HAP-1 (cell line): ENCODE data around the gene MOV10L1.

Source experiments
- DNase-seq, 2 experiments: peaks; one replicate each; pipeline ENCODE4 v3.0.0-alpha.2; 2016 to 2020; ENCODE audit warnings: low spot score in 2 of 2
- H3K27me3 ChIP-seq: fragments of 250-450 bp; sonication (Bioruptor Pico); 2 replicates; pipeline ENCODE4 v1.5.1; 2020; ENCODE audit warnings: low read depth, mild to moderate bottlenecking, moderate library complexity
- H3K36me3 ChIP-seq: fragments of 250-450 bp; sonication (Bioruptor Pico); replicated peaks from 2 replicates; pipeline ENCODE4 v1.5.1; 2020; ENCODE audit warnings: mild to moderate bottlenecking
- H3K4me1 ChIP-seq: fragments of 250-450 bp; sonication (Bioruptor Pico); 2 replicates; pipeline ENCODE4 v1.5.1; 2020; ENCODE audit warnings: mild to moderate bottlenecking
- H3K4me3 ChIP-seq: fragments of 250-450 bp; sonication (Bioruptor Pico); 2 replicates; pipeline ENCODE4 v1.5.1; 2020; ENCODE audit warnings: mild to moderate bottlenecking, moderate library complexity
- H3K9me3 ChIP-seq: fragments of 250-450 bp; sonication (Bioruptor Pico); 2 replicates; pipeline ENCODE4 v1.5.1; 2020; ENCODE audit warnings: mild to moderate bottlenecking, moderate library complexity
- in situ Hi-C: fragments of 300-500 bp; cut with MboI; formaldehyde crosslinking; loops from 3 replicates; pipeline ENCODE4 v1.14.3; 2020; ENCODE audit warnings: low sequenced_read_pairs, inconsistent platforms, mixed read lengths

Gene MOV10L1

GRCh38 chr22:50114221-50115021, 24.6 kb downstream of the MOV10L1 start:
- DNase-seq: no peak
- in situ Hi-C loops: no loop called here
- Histone ChIP-seq H3K4me1 (peaks cover 5% of the 10 kb centered on the region), H3K36me3 (no peaks in the 10 kb centered on the region), H3K9me3 (0 out of 2 replicates have a peak, but pooled peaks cover 2% of the 10 kb centered on the region), H3K4me3 (no peak overlapping the region), H3K27me3 (peaks cover 4% of the 10 kb centered on the region; the same call in 1 of the 2 replicates)

GRCh38 chr22:50115693-50116092, 25.9 kb downstream of the MOV10L1 start:
- Histone ChIP-seq H3K4me3 (no peak overlapping the region), H3K4me1 (peaks cover 5% of the 10 kb centered on the region), H3K36me3 (no peaks in the 10 kb centered on the region), H3K27me3 (peaks cover 4% of the 10 kb centered on the region; the same call in 1 of the 2 replicates), H3K9me3 (0 out of 2 replicates have a peak, but pooled peaks cover 2% of the 10 kb centered on the region)
- in situ Hi-C loops: no loop called here
- no peak for DNase-seq

GRCh38 chr22:50117168-50117762, 27.5 kb downstream of the MOV10L1 start:
- 0 out of 2 replicates have a peak, but pooled peaks cover 2% of the 10 kb centered on the region for H3K9me3 ChIP-seq
- H3K27me3 ChIP-seq: peaks cover 4% of the 10 kb centered on the region; the same call in 1 of the 2 replicates
- no peak overlapping the region for H3K4me3 ChIP-seq
- peaks cover 5% of the 10 kb centered on the region for H3K4me1 ChIP-seq
- DNase-seq: no peak
- H3K36me3 ChIP-seq: no peaks in the 10 kb centered on the region
- in situ Hi-C loops: no loop called here

- Histone ChIP-seq H3K9me3 (0 out of 2 replicates have a peak, but pooled peaks cover 2% of the 10 kb centered on the region), H3K27me3 (peaks cover 4% of the 10 kb centered on the region; the same call in 1 of the 2 replicates), H3K4me3 (no peak overlapping the region), H3K36me3 (no peaks in the 10 kb centered on the region), H3K4me1 (peaks cover 5% of the 10 kb centered on the region)
- in situ Hi-C loops: no loop called here
- no peak for DNase-seq
Measured at GRCh38 chr22:50118129-50118528, 28.3 kb downstream of the MOV10L1 start.

GRCh38 chr22:50118557-50119168, 28.9 kb downstream of the MOV10L1 start:
- DNase-seq: no peak
- in situ Hi-C loops: no loop called here

GRCh38 chr22:50119169-50119767, 29.5 kb downstream of the MOV10L1 start:
- DNase-seq: no peak
- no peaks in the 10 kb centered on the region for H3K9me3 ChIP-seq
- H3K4me3 ChIP-seq: no peak overlapping the region
- in situ Hi-C loops: no loop called here
- H3K4me1 ChIP-seq: peaks cover 2% of the 10 kb centered on the region
- no peaks in the 10 kb centered on the region for H3K36me3 ChIP-seq
- H3K27me3 ChIP-seq: peaks cover 4% of the 10 kb centered on the region; the same call in 1 of the 2 replicates

More at GRCh38 chr22:50118557-50119168, 28.9 kb downstream of the MOV10L1 start:
- no peak overlapping the region for H3K4me3 ChIP-seq
- peaks cover 4% of the 10 kb centered on the region; the same call in 1 of the 2 replicates for H3K27me3 ChIP-seq
- peaks cover 5% of the 10 kb centered on the region for H3K4me1 ChIP-seq
- 0 out of 2 replicates have a peak, but pooled peaks cover 2% of the 10 kb centered on the region for H3K9me3 ChIP-seq
- H3K36me3 ChIP-seq: no peaks in the 10 kb centered on the region

GRCh38 chr22:50119768-50120251, 30.0 kb downstream of the MOV10L1 start:
- in situ Hi-C loops: no loop called here
- Histone ChIP-seq H3K27me3 (peaks cover 4% of the 10 kb centered on the region; the same call in 1 of the 2 replicates), H3K36me3 (no peaks in the 10 kb centered on the region), H3K9me3 (no peaks in the 10 kb centered on the region), H3K4me1 (no peaks in the 10 kb centered on the region; the same call in 1 of the 2 replicates), H3K4me3 (no peak overlapping the region)
- DNase-seq: no peak

- in situ Hi-C loops: no loop called here
- Histone ChIP-seq H3K9me3 (no peaks in the 10 kb centered on the region), H3K4me3 (no peak overlapping the region), H3K36me3 (no peaks in the 10 kb centered on the region), H3K27me3 (peaks cover 4% of the 10 kb centered on the region; the same call in 1 of the 2 replicates), H3K4me1 (no peaks in the 10 kb centered on the region)
- DNase-seq: no peak
Measured at GRCh38 chr22:50121202-50121740, 31.5 kb downstream of the MOV10L1 start.

GRCh38 chr22:50123119-50123518, 33.3 kb downstream of the MOV10L1 start:
- Histone ChIP-seq H3K27me3 (peaks cover 4% of the 10 kb centered on the region; the same call in 1 of the 2 replicates), H3K36me3 (no peaks in the 10 kb centered on the region), H3K9me3 (no peaks in the 10 kb centered on the region), H3K4me3 (no peak overlapping the region), H3K4me1 (no peaks in the 10 kb centered on the region)
- no peak for DNase-seq
- in situ Hi-C loops: no loop called here

- DNase-seq: no peak
- Histone ChIP-seq H3K36me3 (no peaks in the 10 kb centered on the region), H3K27me3 (no peaks in the 10 kb centered on the region), H3K4me3 (no peak overlapping the region), H3K9me3 (no peaks in the 10 kb centered on the region), H3K4me1 (no peaks in the 10 kb centered on the region)
- in situ Hi-C loops: no loop called here
Measured at GRCh38 chr22:50125029-50125428, 35.2 kb downstream of the MOV10L1 start.

GRCh38 chr22:50129121-50129736, 39.4 kb downstream of the MOV10L1 start:
- H3K27me3 ChIP-seq: no peaks in the 10 kb centered on the region
- in situ Hi-C loops: no loop called here
- peaks cover 10% of the 10 kb centered on the region for H3K4me1 ChIP-seq
- no peak for DNase-seq
- H3K9me3 ChIP-seq: no peaks in the 10 kb centered on the region
- no peak overlapping the region for H3K4me3 ChIP-seq
- no peaks in the 10 kb centered on the region for H3K36me3 ChIP-seq

- Histone ChIP-seq H3K27me3 (no peaks in the 10 kb centered on the region), H3K4me3 (no peak overlapping the region), H3K9me3 (no peaks in the 10 kb centered on the region), H3K4me1 (peaks cover 20% of the 10 kb centered on the region), H3K36me3 (no peaks in the 10 kb centered on the region)
- in situ Hi-C loops: no loop called here
- no peak for DNase-seq
Measured at GRCh38 chr22:50131894-50132293, 42.1 kb downstream of the MOV10L1 start.

GRCh38 chr22:50134481-50134880, 44.7 kb downstream of the MOV10L1 start:
- in situ Hi-C loops: no loop called here

More at GRCh38 chr22:50134481-50134880, 44.7 kb downstream of the MOV10L1 start:
- H3K9me3 ChIP-seq: no peaks in the 10 kb centered on the region
- H3K4me1 ChIP-seq: peaks cover 23% of the 10 kb centered on the region
- no peaks in the 10 kb centered on the region for H3K36me3 ChIP-seq
- no peak for DNase-seq
- no peaks in the 10 kb centered on the region for H3K27me3 ChIP-seq
- no peak overlapping the region for H3K4me3 ChIP-seq
